Neural cell (in vitro differentiated cells): ENCODE data around the gene GRIFIN. TPM values are rescaled to one million over a fixed set of nuclear protein-coding genes. Genes with fewer than 3 reads are reported as not detected.

Experiments used
- H2AFZ ChIP-seq: fragments of 200-600, 300-800 bp; sonication (generic), shearing (Covaris generic); 2 replicates; pipeline ENCODE4 v1.6.0; 2014; ENCODE audit warnings: low read depth, mild to moderate bottlenecking, antibody characterized with exemption, low read length, moderate library complexity
- H3F3A ChIP-seq: fragments of 200-600 bp; shearing (Covaris generic); 2 replicates; pipeline ENCODE4 v1.6.1; 2016; ENCODE audit warnings: mild to moderate bottlenecking, moderate library complexity, mixed read lengths, antibody characterized with exemption, low read length; ENCODE audit not compliant: insufficient read depth, poor library complexity, severe bottlenecking
- H3K27ac ChIP-seq: fragments of 200-600, 300-800 bp; sonication (generic), shearing (Covaris generic); 2 replicates; pipeline ENCODE4 v1.5.1; 2014; ENCODE audit warnings: mild to moderate bottlenecking, low read length, moderate library complexity
- H3K27me3 ChIP-seq: fragments of 300-800, 200-600 bp; sonication (generic), shearing (Covaris generic); 2 replicates; pipeline ENCODE4 v1.6.0; 2014; ENCODE audit warnings: mild to moderate bottlenecking, low read depth, low read length, moderate library complexity; ENCODE audit not compliant: insufficient read depth
- H3K36me3 ChIP-seq: fragments of 300-800, 200-600 bp; sonication (generic), shearing (Covaris generic); 2 replicates; pipeline ENCODE4 v1.5.1; 2014; ENCODE audit warnings: mild to moderate bottlenecking, antibody characterized with exemption, low read length, moderate library complexity; ENCODE audit not compliant: insufficient read depth
- H3K4me2 ChIP-seq: fragments of 300-800, 200-600 bp; sonication (generic), shearing (Covaris generic); 2 replicates; pipeline ENCODE4 v1.6.0; 2014; ENCODE audit warnings: mild to moderate bottlenecking, low read length
- H3K4me3 ChIP-seq: fragments of 300-800, 200-600 bp; sonication (generic), shearing (Covaris generic); 2 replicates; pipeline ENCODE4 v1.5.1; 2014; ENCODE audit warnings: mild to moderate bottlenecking, low read length, moderate library complexity
- H3K79me2 ChIP-seq: fragments of 200-600 bp; shearing (Covaris generic); replicated peaks from 2 replicates; pipeline ENCODE4 v1.6.0; 2014; ENCODE audit warnings: mild to moderate bottlenecking, low read length, moderate library complexity; ENCODE audit not compliant: insufficient read depth
- H3K9ac ChIP-seq: fragments of 300-800, 200-600 bp; sonication (generic), shearing (Covaris generic); 2 replicates; pipeline ENCODE4 v1.6.1; 2016; ENCODE audit warnings: mild to moderate bottlenecking, low read length, mixed read lengths
- H3K9me2 ChIP-seq: fragments of 200-600 bp; shearing (Covaris generic); 2 replicates; pipeline ENCODE4 v1.6.1; 2016; ENCODE audit warnings: mild to moderate bottlenecking, low read length, mixed read lengths; ENCODE audit not compliant: insufficient read depth
- H3K9me3 ChIP-seq: fragments of 200-600, 300-800 bp; sonication (generic), shearing (Covaris generic); 2 replicates; pipeline ENCODE4 v1.6.1; 2016; ENCODE audit warnings: mild to moderate bottlenecking, mixed run types, low read length, moderate library complexity, mixed read lengths
- H4K20me1 ChIP-seq: fragments of 200-600 bp; shearing (Covaris generic); 2 replicates; pipeline ENCODE4 v1.6.1; 2016; ENCODE audit warnings: mild to moderate bottlenecking, mixed run types; ENCODE audit not compliant: insufficient read depth
- CTCF ChIP-seq: fragments of 450-650 bp; IDR thresholded peaks from 2 replicates; pipeline ENCODE4 v1.5.1; 2014; ENCODE audit warnings: antibody characterized with exemption, mild to moderate bottlenecking, moderate library complexity; ENCODE audit not compliant: poor library complexity, severe bottlenecking
- EP300 ChIP-seq: fragments of 450-650 bp; conservative IDR thresholded peaks from 2 replicates; pipeline ENCODE4 v1.6.1; 2014; ENCODE audit warnings: antibody characterized with exemption, mild to moderate bottlenecking, moderate library complexity; ENCODE audit not compliant: poor library complexity, severe bottlenecking
- MXI1 ChIP-seq: fragments of 450-650 bp; conservative IDR thresholded peaks from 2 replicates; pipeline ENCODE4 v1.6.1; 2014; ENCODE audit warnings: antibody characterized with exemption, mild to moderate bottlenecking; ENCODE audit not compliant: poor library complexity, severe bottlenecking
- POLR2AphosphoS5 ChIP-seq: IDR thresholded peaks from 2 replicates; pipeline ENCODE4 v1.6.1; 2012
- RAD21 ChIP-seq: fragments of 450-650 bp; conservative IDR thresholded peaks from 2 replicates; pipeline ENCODE4 v1.6.1; 2014; ENCODE audit warnings: antibody characterized with exemption, mild to moderate bottlenecking, moderate library complexity
- REST ChIP-seq: IDR thresholded peaks from 2 replicates; pipeline ENCODE4 v1.6.1; 2012; ENCODE audit warnings: borderline replicate concordance
- SMC3 ChIP-seq: fragments of 450-650 bp; conservative IDR thresholded peaks from 2 replicates; pipeline ENCODE4 v1.6.1; 2014; ENCODE audit warnings: antibody characterized with exemption, mild to moderate bottlenecking, moderate library complexity; ENCODE audit not compliant: poor library complexity
- TAF1 ChIP-seq: IDR thresholded peaks from 2 replicates; pipeline ENCODE4 v1.6.1; 2012; ENCODE audit warnings: low read depth
- polyA plus RNA-seq: library from polyadenylated mRNA; depleted of rRNA; stranded (reverse); fragments of >200 nt; gene quantifications from 2 replicates; pipeline ENCODE4 v1.2.3, GENCODE V29; 2014

Gene GRIFIN
- polyA plus RNA-seq, 1 donor from 2014 or later: not detected

GRCh38 chr7:2514473-2515423, 38.5 kb upstream of the GRIFIN start:
- Histone ChIP-seq H3K9ac (no peak overlapping the region), H2AFZ (no peak overlapping the region), H3K27ac (no peak overlapping the region), H3K9me2 (no peaks in the 10 kb centered on the region), H3K4me3 (no peak overlapping the region), H3K27me3 (peaks cover 4% of the 10 kb centered on the region), H4K20me1 (no peaks in the 10 kb centered on the region), H3K9me3 (no peaks in the 10 kb centered on the region), H3F3A (no peaks in the 10 kb centered on the region), H3K36me3 (no peaks in the 10 kb centered on the region), H3K4me2 (no peak overlapping the region), H3K79me2 (no peaks in the 10 kb centered on the region)
- TF ChIP-seq MXI1: no peak
- TF ChIP-seq CTCF: no peak
- TF ChIP-seq RAD21: no peak
- no peak for TF ChIP-seq TAF1
- no peak for TF ChIP-seq POLR2AphosphoS5
- TF ChIP-seq REST: no peak
- no peak for TF ChIP-seq EP300

DNA sequence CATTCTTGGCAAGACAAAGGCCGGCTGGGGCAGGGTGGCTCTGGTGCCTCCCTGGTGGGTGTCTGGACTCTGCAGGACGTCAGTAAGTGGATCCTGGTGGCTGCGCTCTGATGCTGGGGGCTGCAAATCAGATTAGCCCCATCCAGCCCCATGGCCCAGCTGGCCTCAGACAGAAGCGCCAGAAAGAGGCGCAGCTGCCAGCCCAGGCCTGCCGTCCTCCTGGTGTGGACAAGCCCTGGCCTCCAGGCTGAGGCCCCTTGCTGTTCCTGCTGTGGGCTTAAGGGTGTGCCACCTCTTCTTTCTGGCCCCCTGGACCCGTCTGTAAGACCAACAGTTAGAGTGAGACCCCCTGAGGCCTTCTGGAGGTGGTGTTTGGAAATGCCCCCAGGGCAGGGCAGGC, 37.5 kb upstream of the GRIFIN start:
- no peak overlapping the region for H3K27ac ChIP-seq
- H3K9ac ChIP-seq: no peak overlapping the region
- no peak overlapping the region for H2AFZ ChIP-seq
- no peaks in the 10 kb centered on the region for H3F3A ChIP-seq
- TF ChIP-seq TAF1 (no peak), CTCF (no peak), REST (no peak), EP300 (no peak), POLR2AphosphoS5 (no peak), SMC3 (no peak), MXI1 (no peak), RAD21 (no peak)
- no peaks in the 10 kb centered on the region for H3K9me3 ChIP-seq
- no peaks in the 10 kb centered on the region for H4K20me1 ChIP-seq
- no peaks in the 10 kb centered on the region for H3K9me2 ChIP-seq
- H3K36me3 ChIP-seq: no peaks in the 10 kb centered on the region
- H3K79me2 ChIP-seq: no peaks in the 10 kb centered on the region
- no peak overlapping the region for H3K4me2 ChIP-seq
- H3K4me3 ChIP-seq: no peak overlapping the region
- H3K27me3 ChIP-seq: peaks cover 4% of the 10 kb centered on the region
